OCI-LY7 (cell line): ENCODE measurements around the gene CCDC13.

Experiments used
- EZH2phosphoT487 ChIP-seq: fragments of 200-600 bp; sonication (generic); IDR thresholded peaks from 2 replicates; pipeline ENCODE4 v1.6.1; 2018; ENCODE audit warnings: low read depth, borderline replicate concordance, mild to moderate bottlenecking, mixed run types, antibody characterized with exemption, low read length, moderate library complexity, mixed read lengths
- TF ChIP-seq, protein P1 (sequence below): fragments of 200-600 bp; sonication (generic); conservative IDR thresholded peaks from 2 replicates; pipeline ENCODE4 v1.5.1; 2014; ENCODE audit warnings: mild to moderate bottlenecking, antibody characterized with exemption, low read length, moderate library complexity, mixed read lengths

DNA sequence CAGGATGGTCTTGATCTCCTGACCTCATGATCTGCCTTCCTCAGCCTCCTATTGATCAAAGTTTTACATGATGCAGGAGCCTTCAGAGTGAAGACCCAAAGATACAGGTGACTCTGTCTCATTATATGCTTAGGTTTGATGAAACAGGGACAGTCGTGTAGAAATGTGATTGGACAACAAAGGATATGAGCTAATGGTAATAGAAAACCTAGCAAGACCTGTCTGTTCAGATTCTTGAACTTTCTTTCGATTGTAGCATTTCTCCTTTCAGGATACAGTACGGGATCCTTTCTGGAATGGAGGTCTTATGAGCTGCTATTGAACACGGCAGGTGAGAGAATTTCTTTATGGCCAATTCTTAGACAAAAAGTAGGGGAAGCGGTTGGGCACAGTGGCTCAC lies 36.1 kb upstream of the CCDC13 start, which contains the start of gene ACKR2:
- TF ChIP-seq, protein P1, sequence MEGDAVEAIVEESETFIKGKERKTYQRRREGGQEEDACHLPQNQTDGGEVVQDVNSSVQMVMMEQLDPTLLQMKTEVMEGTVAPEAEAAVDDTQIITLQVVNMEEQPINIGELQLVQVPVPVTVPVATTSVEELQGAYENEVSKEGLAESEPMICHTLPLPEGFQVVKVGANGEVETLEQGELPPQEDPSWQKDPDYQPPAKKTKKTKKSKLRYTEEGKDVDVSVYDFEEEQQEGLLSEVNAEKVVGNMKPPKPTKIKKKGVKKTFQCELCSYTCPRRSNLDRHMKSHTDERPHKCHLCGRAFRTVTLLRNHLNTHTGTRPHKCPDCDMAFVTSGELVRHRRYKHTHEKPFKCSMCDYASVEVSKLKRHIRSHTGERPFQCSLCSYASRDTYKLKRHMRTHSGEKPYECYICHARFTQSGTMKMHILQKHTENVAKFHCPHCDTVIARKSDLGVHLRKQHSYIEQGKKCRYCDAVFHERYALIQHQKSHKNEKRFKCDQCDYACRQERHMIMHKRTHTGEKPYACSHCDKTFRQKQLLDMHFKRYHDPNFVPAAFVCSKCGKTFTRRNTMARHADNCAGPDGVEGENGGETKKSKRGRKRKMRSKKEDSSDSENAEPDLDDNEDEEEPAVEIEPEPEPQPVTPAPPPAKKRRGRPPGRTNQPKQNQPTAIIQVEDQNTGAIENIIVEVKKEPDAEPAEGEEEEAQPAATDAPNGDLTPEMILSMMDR, result no peak
- TF ChIP-seq EZH2phosphoT487, result no peak
